Effector CD8-positive, alpha-beta T cell (primary cell): ENCODE results near the gene PRRG1.
"Not testable (repeated sequence)": the region's sequence is repeated elsewhere in the genome, so short reads cannot be mapped to it uniquely, and the experiment has no call there.

Experiments
- DNase-seq: peaks from one replicate; lab custom pipeline; 2025; lab: John Stamatoyannopoulos, UW
- total RNA-seq, 4 experiments: gene quantifications; one replicate each; lab custom pipeline; 2026; lab: John Stamatoyannopoulos, UW

The PRRG1 gene
- total RNA-seq = 0 reads per million in 4 experiments

GRCh38 chrX:37349221-37350033 is at the start of gene PRRG1:
TSS of gene PRRG1 (plus strand) at chrX:37349364. CDS start at chrX:37406250, 56,886 bp downstream.
- no peak for DNase-seq

- no peak for DNase-seq
Measured at GRCh38 chrX:37302569-37302968, 46.6 kb upstream of the PRRG1 start.

GRCh38 chrX:37305238-37305637 is 43.9 kb upstream of the PRRG1 start:
- not testable (repeated sequence) for DNase-seq

- no peak for DNase-seq
Measured at GRCh38 chrX:37314531-37314930, 34.6 kb upstream of the PRRG1 start.

GRCh38 chrX:37315511-37316248 is 33.5 kb upstream of the PRRG1 start:
- DNase-seq = no peak

- no peak for DNase-seq
Measured at GRCh38 chrX:37320541-37321203, 28.5 kb upstream of the PRRG1 start.

- no peak for DNase-seq
Measured at GRCh38 chrX:37330642-37331041, 18.5 kb upstream of the PRRG1 start.

- no peak for DNase-seq
Measured at GRCh38 chrX:37331546-37331945, 17.6 kb upstream of the PRRG1 start.

- no peak for DNase-seq
Measured at GRCh38 chrX:37332055-37332454, 17.1 kb upstream of the PRRG1 start.

GRCh38 chrX:37332987-37333658 is 16.0 kb upstream of the PRRG1 start:
- DNase-seq = no peak

- no peak for DNase-seq
Measured at GRCh38 chrX:37347420-37347819, 1.7 kb upstream of the PRRG1 start.

GRCh38 chrX:37348231-37348970 is 763 bp upstream of the PRRG1 start:
- no peak for DNase-seq

- no peak for DNase-seq
Measured at GRCh38 chrX:37348971-37349220, 268 bp upstream of the PRRG1 start.

- DNase-seq = no peak
Measured at GRCh38 chrX:37350034-37350365, 836 bp downstream of the PRRG1 start.

- DNase-seq = no peak
Measured at GRCh38 chrX:37353646-37354045, 4.5 kb downstream of the PRRG1 start.

- DNase-seq = no peak
Measured at GRCh38 chrX:37357436-37357835, 8.3 kb downstream of the PRRG1 start.

- no peak for DNase-seq
Measured at GRCh38 chrX:37361596-37361995, 12.4 kb downstream of the PRRG1 start.

GRCh38 chrX:37364666-37365065 is 15.5 kb downstream of the PRRG1 start:
- no peak for DNase-seq

- no peak for DNase-seq
Measured at GRCh38 chrX:37367946-37368345, 18.8 kb downstream of the PRRG1 start.

GRCh38 chrX:37370499-37371141 is 21.5 kb downstream of the PRRG1 start:
- no peak for DNase-seq

- DNase-seq = no peak
Measured at GRCh38 chrX:37371578-37371991, 22.4 kb downstream of the PRRG1 start.
